Natural killer cell (primary cell): ENCODE data around the gene FAM83C. TPM values are rescaled to one million over a fixed set of nuclear protein-coding genes. Genes with fewer than 3 reads are reported as not detected.

Experiments
- ATAC-seq, 3 donors: fragments of 150-1000 bp in 2 of 3; fragments of 200-7000 bp in 1 of 3; cut with Tn5 transposase; 1 replicate in 1 of 3; 2 replicates in 2 of 3; pipeline ENCODE4 v1.10.0; 2021; ENCODE audit warnings: mild to moderate bottlenecking in 2 of 3, moderate library complexity in 2 of 3
- DNase-seq, 2 donors: peaks; one replicate each; pipeline versions ENCODE4 v3.0.0 to v3.0.0-alpha.2; 2013 to 2021; ENCODE audit warnings: mixed read lengths in 1 of 2
- H3K27ac ChIP-seq: one replicate; pipeline ENCODE4 v1.5.1; 2013; ENCODE audit warnings: mild to moderate bottlenecking, low read length
- H3K27me3 ChIP-seq: one replicate; pipeline ENCODE4 v1.6.1; 2013; ENCODE audit warnings: low read length; ENCODE audit not compliant: control insufficient read depth, insufficient read depth
- H3K36me3 ChIP-seq: one replicate; pipeline ENCODE4 v1.6.1; 2013; ENCODE audit warnings: low read length; ENCODE audit not compliant: control insufficient read depth, insufficient read depth
- H3K4me1 ChIP-seq: one replicate; pipeline ENCODE4 v1.6.1; 2013; ENCODE audit warnings: low read length; ENCODE audit not compliant: control insufficient read depth, insufficient read depth
- H3K4me3 ChIP-seq: one replicate; pipeline ENCODE4 v1.5.1; 2013; ENCODE audit warnings: low read length
- H3K9me3 ChIP-seq: one replicate; pipeline ENCODE4 v1.6.1; 2013; ENCODE audit warnings: low read length; ENCODE audit not compliant: control insufficient read depth, insufficient read depth
- H3K27ac Mint-ChIP-seq, 2 donors: one replicate each; pipeline ENCODE4 v1.8.0; 2022; ENCODE audit warnings: mild to moderate bottlenecking in 2 of 2, mixed read lengths in 2 of 2, moderate library complexity in 1 of 2
- H3K27me3 Mint-ChIP-seq, 2 donors: one replicate each; pipeline ENCODE4 v1.8.0; 2022; ENCODE audit warnings: low read depth in 2 of 2, mixed read lengths in 2 of 2
- H3K36me3 Mint-ChIP-seq: one replicate; pipeline ENCODE4 v1.8.0; 2022; ENCODE audit warnings: mixed read lengths
- H3K4me1 Mint-ChIP-seq, 2 donors: one replicate each; pipeline ENCODE4 v1.8.0; 2022; ENCODE audit warnings: mixed read lengths in 2 of 2
- H3K4me3 Mint-ChIP-seq: one replicate; pipeline ENCODE4 v1.8.0; 2022; ENCODE audit warnings: mild to moderate bottlenecking, moderate library complexity, mixed read lengths
- H3K9me3 Mint-ChIP-seq, 2 donors: one replicate each; pipeline ENCODE4 v1.8.0; 2022; ENCODE audit warnings: mixed read lengths in 2 of 2
- CTCF ChIP-seq: fragments of 200-600 bp; IDR thresholded peaks from one replicate; pipeline ENCODE4 v1.8.0; 2022; ENCODE audit warnings: antibody characterized with exemption
- WGBS: methylation state at CpG from one replicate; pipeline ENCODE4 v1.1.7; 2013; ENCODE audit warnings: missing lambda C conversion rate; ENCODE audit not compliant: insufficient coverage; 5-methylcytosine and 5-hydroxymethylcytosine counted together
- intact Hi-C: fragments of 100-400 bp; cut with micrococcal nuclease; formaldehyde crosslinking; loops from one replicate; pipeline ENCODE4 v1.14.2; 2022
- total RNA-seq, 4 donors: library from RNA; stranded (reverse); fragments of 120-200 nt in 1 of 4; gene quantifications; one replicate each; pipeline versions ENCODE4 v1.2.3 to v1.2.4, GENCODE V29; 2013 to 2022

Gene FAM83C
- total RNA-seq, 3 donors from 2014 or later (not counting 1 experiment from before 2014, with no cell fraction given): not detected

DNA sequence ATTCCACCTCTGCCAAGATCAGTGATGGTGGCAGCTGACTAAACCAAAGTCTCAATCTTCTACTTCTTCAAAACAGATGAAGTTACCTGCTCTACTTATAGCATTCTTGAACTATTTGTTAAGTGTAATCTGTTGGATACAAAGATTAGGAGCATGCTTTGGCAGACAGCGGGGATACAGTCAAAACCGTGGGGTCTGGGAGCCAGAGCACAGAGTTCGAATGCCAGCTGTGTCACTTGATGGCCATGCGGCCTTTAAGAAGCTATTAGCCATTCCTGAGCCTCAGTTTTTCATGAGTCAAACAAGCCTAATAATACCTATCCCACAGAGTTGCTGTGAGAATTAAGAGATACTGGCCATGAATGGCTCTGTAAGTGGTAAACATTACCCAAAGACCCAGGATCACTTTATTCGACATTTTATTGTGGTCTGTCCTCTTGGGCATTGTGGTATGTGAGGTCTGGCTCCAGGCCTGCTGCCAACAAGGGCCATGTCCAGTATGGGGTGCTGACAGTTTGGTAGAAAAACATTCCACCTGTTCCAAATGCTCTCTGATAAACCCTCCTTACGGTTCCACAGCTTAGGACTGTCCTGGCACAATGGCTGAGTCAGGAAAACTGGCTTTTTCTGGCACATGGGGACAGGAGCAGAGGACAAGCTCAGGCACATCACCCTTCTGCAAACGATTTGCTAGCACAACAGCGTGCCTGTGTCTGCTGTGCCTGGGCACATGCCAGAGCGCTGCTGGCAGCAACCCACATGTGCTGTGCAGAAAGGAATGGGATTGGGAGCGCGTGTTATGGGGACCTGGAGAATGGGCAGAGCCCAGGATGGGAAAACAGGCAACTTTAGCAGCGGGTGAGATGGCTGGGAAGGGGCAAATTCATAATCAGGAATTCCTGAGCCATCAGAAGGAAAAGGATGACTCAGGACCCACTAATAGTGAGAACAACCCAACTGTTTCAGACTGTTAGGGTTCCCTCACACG lies 15.7 kb upstream of the FAM83C start:
- Histone ChIP-seq H3K4me1 (peaks cover 7% of the 10 kb centered on the region), H3K9me3 (no peaks in the 10 kb centered on the region), H3K4me3 (no peak overlapping the region), H3K27me3 (no peaks in the 10 kb centered on the region), H3K27ac (no peak overlapping the region), H3K36me3 (peaks cover 8% of the 10 kb centered on the region)
- TF ChIP-seq CTCF: no peak
- no peaks in the 10 kb centered on the region for H3K9me3 Mint-ChIP-seq
- H3K4me1 Mint-ChIP-seq: peaks cover 5 to 14% of the 10 kb centered on the region in 2 donors
- no peak overlapping the region for H3K4me3 Mint-ChIP-seq
- no peaks in the 10 kb centered on the region for H3K27me3 Mint-ChIP-seq
- intact Hi-C loops: no loop called here
- H3K27ac Mint-ChIP-seq: no peak overlapping the region
- DNase-seq: no peak
- no peak for ATAC-seq
- no peaks in the 10 kb centered on the region for H3K36me3 Mint-ChIP-seq
- WGBS: 90% methylated on average over 13 of the region's 13 CpGs

GRCh38 chr20:35306931-35307517 lies 14.8 kb upstream of the FAM83C start:
- H3K4me1 Mint-ChIP-seq: peaks cover 5 to 7% of the 10 kb centered on the region in 2 donors
- no peaks in the 10 kb centered on the region for H3K9me3 ChIP-seq
- H3K27ac Mint-ChIP-seq: no peak overlapping the region
- peaks cover 7% of the 10 kb centered on the region for H3K4me1 ChIP-seq
- no peaks in the 10 kb centered on the region for H3K9me3 Mint-ChIP-seq
- DNase-seq (peak in 1 of 2 donors; percentile 53), ATAC-seq (peak in 2 of 3 donors; percentile 41)
- WGBS: 60% methylated on average over 4 of the region's 4 CpGs
- H3K4me3 ChIP-seq: no peak overlapping the region
- no peaks in the 10 kb centered on the region for H3K27me3 ChIP-seq
- H3K4me3 Mint-ChIP-seq: no peak overlapping the region
- no peak overlapping the region for H3K27ac ChIP-seq
- peaks cover 8% of the 10 kb centered on the region for H3K36me3 ChIP-seq
- H3K27me3 Mint-ChIP-seq: no peaks in the 10 kb centered on the region
- H3K36me3 Mint-ChIP-seq: no peaks in the 10 kb centered on the region
- intact Hi-C loops: no loop called here
- peak; percentile 27 for TF ChIP-seq CTCF

GRCh38 chr20:35305682-35306556 lies 13.7 kb upstream of the FAM83C start:
- DNase-seq: no peak
- H3K4me1 Mint-ChIP-seq: peaks cover 5 to 7% of the 10 kb centered on the region in 2 donors
- intact Hi-C loops: loop anchor here (2.0 kb wide), 1 partner anchor 133 kb away; the partner anchor contains the start of gene GDF5
- H3K36me3 Mint-ChIP-seq: no peaks in the 10 kb centered on the region
- H3K27ac Mint-ChIP-seq: peak overlapping the region in 1 of 2 donors; percentile 45
- H3K27me3 Mint-ChIP-seq: no peaks in the 10 kb centered on the region
- Histone ChIP-seq H3K36me3 (peaks cover 8% of the 10 kb centered on the region), H3K4me1 (peaks cover 7% of the 10 kb centered on the region), H3K4me3 (no peak overlapping the region), H3K27me3 (no peaks in the 10 kb centered on the region), H3K27ac (no peak overlapping the region), H3K9me3 (no peaks in the 10 kb centered on the region)
- no peak overlapping the region for H3K4me3 Mint-ChIP-seq
- TF ChIP-seq CTCF: no peak
- no peaks in the 10 kb centered on the region for H3K9me3 Mint-ChIP-seq
- WGBS: 88% methylated on average over 12 of the region's 12 CpGs
- ATAC-seq: peak in 1 of 3 donors; percentile 38
